Mesenchymal stem cell (in vitro differentiated cells and primary cell): ENCODE data around the gene CSPG4.
A peak's percentile ranks its signal among the peaks of the same experiment; 100 is the strongest.

Source experiments
- DNase-seq: peaks from one replicate; pipeline ENCODE4 v3.0.0-alpha.2; 2013
- H2AFZ ChIP-seq: one replicate; pipeline ENCODE4 v1.6.1; 2013; ENCODE audit warnings: low read depth, mild to moderate bottlenecking, control low read depth, inconsistent platforms, low read length, moderate library complexity
- H2AK5ac ChIP-seq: 2 replicates; pipeline ENCODE4 v1.6.1; 2013; ENCODE audit warnings: low read length, moderate library complexity, mild to moderate bottlenecking, inconsistent platforms; ENCODE audit not compliant: severe bottlenecking
- H2BK120ac ChIP-seq: one replicate; pipeline ENCODE4 v1.6.1; 2013; ENCODE audit warnings: low read depth, mild to moderate bottlenecking, inconsistent platforms, low read length, moderate library complexity
- H2BK12ac ChIP-seq, 2 experiments: one replicate each; pipeline ENCODE4 v1.6.1; 2013; ENCODE audit warnings: inconsistent platforms in 2 of 2, low read length in 2 of 2, mild to moderate bottlenecking in 2 of 2, moderate library complexity in 2 of 2, control low read depth in 1 of 2
- H2BK15ac ChIP-seq: one replicate; pipeline ENCODE4 v1.6.1; 2013; ENCODE audit warnings: mild to moderate bottlenecking, low read depth, inconsistent platforms; ENCODE audit not compliant: poor library complexity, severe bottlenecking
- H2BK5ac ChIP-seq: 2 replicates; pipeline ENCODE4 v1.6.1; 2013; ENCODE audit warnings: low read depth, mild to moderate bottlenecking, low read length, control low read depth, inconsistent platforms; ENCODE audit not compliant: poor library complexity, severe bottlenecking
- H3K14ac ChIP-seq, 2 experiments: one replicate each; pipeline ENCODE4 v1.6.1; 2013; ENCODE audit warnings: inconsistent platforms in 2 of 2, low read length in 2 of 2, control low read depth in 1 of 2, mild to moderate bottlenecking in 1 of 2, moderate library complexity in 1 of 2
- H3K18ac ChIP-seq, 2 experiments: one replicate each; pipeline ENCODE4 v1.6.1; 2013; ENCODE audit warnings: inconsistent platforms in 2 of 2, low read length in 2 of 2, control low read depth in 1 of 2, low read depth in 1 of 2, mild to moderate bottlenecking in 1 of 2
- H3K23ac ChIP-seq, 2 experiments: one replicate each; pipeline ENCODE4 v1.6.1; 2013; ENCODE audit warnings: inconsistent platforms in 2 of 2, low read length in 2 of 2, mild to moderate bottlenecking in 2 of 2, moderate library complexity in 2 of 2, control low read depth in 1 of 2
- H3K27ac ChIP-seq: 2 replicates; pipeline ENCODE4 v1.5.1; 2013; ENCODE audit warnings: mild to moderate bottlenecking, moderate library complexity, low read length, control low read depth, inconsistent platforms; ENCODE audit not compliant: poor library complexity, severe bottlenecking
- H3K27me3 ChIP-seq, 2 experiments: 2 replicates each; pipeline versions ENCODE4 v1.6.1 to v1.7.0; 2013; ENCODE audit warnings: low read length in 2 of 2, mild to moderate bottlenecking in 2 of 2, moderate library complexity in 2 of 2, control low read depth in 1 of 2, inconsistent platforms in 1 of 2; ENCODE audit not compliant: control insufficient read depth in 1 of 2, insufficient read depth in 1 of 2
- H3K36me3 ChIP-seq, 2 experiments: 2 replicates each; pipeline versions ENCODE4 v1.6.1 to v1.7.0; 2013; ENCODE audit warnings: low read length in 2 of 2, control low read depth in 1 of 2, inconsistent platforms in 1 of 2, low read depth in 1 of 2, mild to moderate bottlenecking in 1 of 2; ENCODE audit not compliant: insufficient read depth in 2 of 2, control insufficient read depth in 1 of 2
- H3K4ac ChIP-seq, 2 experiments: one replicate each; pipeline ENCODE4 v1.6.1; 2013; ENCODE audit warnings: inconsistent platforms in 2 of 2, low read length in 2 of 2, mild to moderate bottlenecking in 2 of 2, moderate library complexity in 2 of 2, control low read depth in 1 of 2, low read depth in 1 of 2
- H3K4me1 ChIP-seq: 2 replicates; pipeline ENCODE4 v1.6.1; 2013; ENCODE audit warnings: low read depth, low read length, control low read depth; ENCODE audit not compliant: control insufficient read depth, insufficient read depth
- H3K4me2 ChIP-seq: 2 replicates; pipeline ENCODE4 v1.6.1; 2013; ENCODE audit warnings: low read length, mild to moderate bottlenecking, inconsistent platforms; ENCODE audit not compliant: poor library complexity, severe bottlenecking
- H3K4me3 ChIP-seq, 2 experiments: 2 replicates each; pipeline versions ENCODE4 v1.5.1 to v1.7.0; 2013; ENCODE audit warnings: low read length in 2 of 2, mild to moderate bottlenecking in 2 of 2, control low read depth in 1 of 2, low read depth in 1 of 2; ENCODE audit not compliant: insufficient read depth in 1 of 2
- H3K79me1 ChIP-seq: replicated peaks from 2 replicates; pipeline ENCODE4 v1.6.1; 2013; ENCODE audit warnings: mild to moderate bottlenecking, control low read depth, low read length, inconsistent platforms; ENCODE audit not compliant: poor library complexity, severe bottlenecking
- H3K9ac ChIP-seq: 2 replicates; pipeline ENCODE4 v1.7.0; 2013; ENCODE audit warnings: mild to moderate bottlenecking, low read length, moderate library complexity
- H3K9me3 ChIP-seq: 2 replicates; pipeline ENCODE4 v1.7.0; 2013; ENCODE audit warnings: mild to moderate bottlenecking, low read length; ENCODE audit not compliant: control insufficient read depth
- H4K8ac ChIP-seq: one replicate; pipeline ENCODE4 v1.6.1; 2013; ENCODE audit warnings: inconsistent platforms, mild to moderate bottlenecking, low read length, moderate library complexity
- H4K91ac ChIP-seq: one replicate; pipeline ENCODE4 v1.6.1; 2013; ENCODE audit warnings: mild to moderate bottlenecking, low read length, inconsistent platforms
- WGBS: methylation state at CpG from one replicate; pipeline ENCODE4 v1.1.7; 2013; ENCODE audit warnings: mixed read lengths; 5-methylcytosine and 5-hydroxymethylcytosine counted together

The CSPG4 gene

GRCh38 chr15:75641179-75641503, 71.5 kb downstream of the CSPG4 start:
- no peak overlapping the region for H2AFZ ChIP-seq
- no peak overlapping the region for H2BK12ac ChIP-seq
- WGBS, result 100% methylated on average over 2 of the region's 4 CpGs
- no peak overlapping the region for H3K4ac ChIP-seq
- H3K27ac ChIP-seq, result peak overlapping the region; percentile 86
- peaks cover 8% of the 10 kb centered on the region in 2 experiments for H3K36me3 ChIP-seq
- no peak overlapping the region for H2BK5ac ChIP-seq
- no peaks in the 10 kb centered on the region for H3K27me3 ChIP-seq
- no peak overlapping the region for H3K4me2 ChIP-seq
- H3K4me1 ChIP-seq, result peaks cover 18% of the 10 kb centered on the region
- no peak overlapping the region for H2BK120ac ChIP-seq
- no peak overlapping the region for H2BK15ac ChIP-seq
- H3K79me1 ChIP-seq, result peaks cover 11% of the 10 kb centered on the region
- H4K91ac ChIP-seq, result no peak overlapping the region
- no peak overlapping the region for H4K8ac ChIP-seq
- no peak overlapping the region for H3K23ac ChIP-seq
- peak overlapping the region in 1 of 2 experiments; percentile 100 for H3K4me3 ChIP-seq
- DNase-seq, result no peak
- H3K18ac ChIP-seq, result no peak overlapping the region
- no peaks in the 10 kb centered on the region for H3K9me3 ChIP-seq
- H3K14ac ChIP-seq, result no peak overlapping the region
- H3K9ac ChIP-seq, result peak overlapping the region; percentile 99
- no peak overlapping the region for H2AK5ac ChIP-seq

- Histone ChIP-seq H3K23ac (peak overlapping the region in 1 of 2 experiments; percentile 23), H3K9me3 (no peaks in the 10 kb centered on the region), H2BK12ac (peak overlapping the region in 1 of 2 experiments; percentile 71), H3K18ac (peak overlapping the region; percentile 67 to 71), H2BK15ac (peak overlapping the region; percentile 6), H3K27me3 (no peaks in the 10 kb centered on the region), H4K8ac (peak overlapping the region; percentile 33), H3K4me1 (peaks cover 18% of the 10 kb centered on the region), H4K91ac (peak overlapping the region; percentile 64), H2AFZ (no peak overlapping the region), H3K4ac (peak overlapping the region in 1 of 2 experiments; percentile 83), H3K4me3 (peak overlapping the region; percentile 100), H2AK5ac (no peak overlapping the region), H3K14ac (peak overlapping the region in 1 of 2 experiments; percentile 35), H2BK5ac (peak overlapping the region; percentile 60), H3K9ac (peak overlapping the region; percentile 99), H3K27ac (peak overlapping the region; percentile 86), H3K36me3 (peaks cover 8% of the 10 kb centered on the region in 2 experiments), H3K4me2 (peak overlapping the region; percentile 84), H3K79me1 (peaks cover 11% of the 10 kb centered on the region), H2BK120ac (no peak overlapping the region)
- 13% methylated on average over 13 of the region's 17 CpGs for WGBS
- DNase-seq, result peak; percentile 50
These were observed 72.0 kb downstream of the CSPG4 start for GRCh38 chr15:75640483-75641178.

- H3K4me3 ChIP-seq, result peak within 1 kb of the TSS; percentile 100
- DNase-seq, result peak; percentile 98
- peak within 1 kb of the TSS; percentile 98 to 99 for H3K4ac ChIP-seq
- peak within 1 kb of the TSS in 1 of 2 experiments; percentile 77 for H3K23ac ChIP-seq
- H2AK5ac ChIP-seq, result peak within 1 kb of the TSS; percentile 76
- peaks cover 12% of the 10 kb centered on the region for H3K79me1 ChIP-seq
- H2BK15ac ChIP-seq, result peak within 1 kb of the TSS; percentile 97
- H3K9ac ChIP-seq, result peak within 1 kb of the TSS; percentile 99
- peak within 1 kb of the TSS; percentile 76 for H2BK5ac ChIP-seq
- peaks cover 8% of the 10 kb centered on the region in 2 experiments for H3K36me3 ChIP-seq
- H3K4me1 ChIP-seq, result peaks cover 18% of the 10 kb centered on the region
- peak within 1 kb of the TSS in 1 of 2 experiments; percentile 100 for H3K14ac ChIP-seq
- peak within 1 kb of the TSS; percentile 98 for H4K8ac ChIP-seq
- under 1% methylated on average over 74 of the region's 83 CpGs for WGBS
- peak within 1 kb of the TSS; percentile 96 for H3K27ac ChIP-seq
- peak within 1 kb of the TSS; percentile 73 for H2BK120ac ChIP-seq
- H3K4me2 ChIP-seq, result peak within 1 kb of the TSS; percentile 90
- peak within 1 kb of the TSS; percentile 99 for H2AFZ ChIP-seq
- H4K91ac ChIP-seq, result peak within 1 kb of the TSS; percentile 100
- H2BK12ac ChIP-seq, result peak within 1 kb of the TSS; percentile 71 to 87
- H3K9me3 ChIP-seq, result no peaks in the 10 kb centered on the region
- H3K18ac ChIP-seq, result peak within 1 kb of the TSS; percentile 100
- no peaks in the 10 kb centered on the region for H3K27me3 ChIP-seq
These were observed 72.8 kb downstream of the CSPG4 start, which contains the start of gene IMP3 for GRCh38 chr15:75639709-75640482. Gene IMP3, minus strand, starts transcription at chr15:75640224. Its CDS starts 56 bp downstream, at chr15:75640168.
